A673 (cell line): Measurements from ENCODE around the gene TELO2. TPM values are rescaled to one million over a fixed set of nuclear protein-coding genes. Genes with fewer than 3 reads are reported as not detected.

Experiments
- BruUV-seq: library from RNA; stranded (reverse); fragments of 400-500 nt; replicated peaks from 2 replicates; lab custom pipeline; 2021; lab: Mats Ljungman, UMichigan
- CTCF ChIA-PET: fragments of 300-600 bp; sonication (Branson Sonifier 250); formaldehyde crosslinking; loops from one replicate; lab custom pipeline; 2022; ENCODE audit warnings: antibody characterized with exemption; lab: Charles Lee
- POLR2A ChIA-PET: fragments of 300-600 bp; sonication (Branson Sonifier 250); formaldehyde crosslinking; loops from one replicate; lab custom pipeline; 2022; ENCODE audit warnings: antibody characterized with exemption; ENCODE audit not compliant: low non-redundant PET; lab: Charles Lee
- DNase-seq: peaks from one replicate; pipeline ENCODE4 v3.0.0-alpha.2; 2015; ENCODE audit warnings: low spot score
- H3K27ac ChIP-seq: fragments of 200-600 bp; sonication (generic); 2 replicates; pipeline ENCODE4 v1.5.1; 2016; ENCODE audit warnings: mixed run types, low read depth, mild to moderate bottlenecking, mixed read lengths, antibody characterized with exemption, low read length; ENCODE audit not compliant: poor library complexity, severe bottlenecking
- H3K27me3 ChIP-seq: fragments of 200-600 bp; sonication (generic); replicated peaks from 2 replicates; pipeline ENCODE4 v1.6.1; 2017; ENCODE audit warnings: mixed run types, low read depth, mild to moderate bottlenecking, mixed read lengths, antibody characterized with exemption, low read length; ENCODE audit not compliant: insufficient read depth, poor library complexity
- H3K36me3 ChIP-seq: fragments of 200-600 bp; sonication (generic); 2 replicates; pipeline ENCODE4 v1.6.1; 2016; ENCODE audit warnings: mixed run types, mild to moderate bottlenecking, mixed read lengths, antibody characterized with exemption, low read length; ENCODE audit not compliant: insufficient read depth, poor library complexity, severe bottlenecking
- H3K4me1 ChIP-seq: fragments of 200-600 bp; sonication (generic); 2 replicates; pipeline ENCODE4 v1.6.1; 2017; ENCODE audit warnings: mixed run types, mild to moderate bottlenecking, mixed read lengths, antibody characterized with exemption, low read length; ENCODE audit not compliant: insufficient read depth, poor library complexity, severe bottlenecking
- H3K4me3 ChIP-seq: fragments of 200-600 bp; sonication (generic); 2 replicates; pipeline ENCODE4 v1.5.1; 2016; ENCODE audit warnings: low read depth, mixed run types, mild to moderate bottlenecking, mixed read lengths, low read length; ENCODE audit not compliant: poor library complexity, severe bottlenecking
- H3K9me3 ChIP-seq: fragments of 200-600 bp; sonication (generic); 2 replicates; pipeline ENCODE4 v1.6.1; 2016; ENCODE audit warnings: mixed run types, low read depth, mild to moderate bottlenecking, mixed read lengths, antibody characterized with exemption, low read length; ENCODE audit not compliant: poor library complexity, severe bottlenecking
- EZH2 ChIP-seq: fragments of 200-600 bp; sonication (generic); IDR thresholded peaks from 2 replicates; pipeline ENCODE4 v1.6.1; 2017; ENCODE audit warnings: borderline replicate concordance, low read depth, mild to moderate bottlenecking, mixed read lengths, antibody characterized with exemption, low read length; ENCODE audit not compliant: poor library complexity, severe bottlenecking
- intact Hi-C: fragments of 100-400 bp; cut with micrococcal nuclease; formaldehyde crosslinking; loops from one replicate; pipeline ENCODE4 v1.10.0; 2022; ENCODE audit not compliant: unreplicated experiment
- total RNA-seq: library from RNA; stranded (reverse); gene quantifications from 2 replicates; pipeline ENCODE4 v1.2.3, GENCODE V29; 2021
- TF ChIP-seq, protein P1 (sequence below): fragments of 300-800, 200-600 bp; sonication (generic); conservative IDR thresholded peaks from 2 replicates; pipeline ENCODE4 v1.5.1; 2017; ENCODE audit warnings: low read depth, mild to moderate bottlenecking, antibody characterized with exemption, low read length, moderate library complexity, mixed read lengths

Gene TELO2
- total RNA-seq, 1 experiment from 2014 or later = 67.0 TPM

DNA sequence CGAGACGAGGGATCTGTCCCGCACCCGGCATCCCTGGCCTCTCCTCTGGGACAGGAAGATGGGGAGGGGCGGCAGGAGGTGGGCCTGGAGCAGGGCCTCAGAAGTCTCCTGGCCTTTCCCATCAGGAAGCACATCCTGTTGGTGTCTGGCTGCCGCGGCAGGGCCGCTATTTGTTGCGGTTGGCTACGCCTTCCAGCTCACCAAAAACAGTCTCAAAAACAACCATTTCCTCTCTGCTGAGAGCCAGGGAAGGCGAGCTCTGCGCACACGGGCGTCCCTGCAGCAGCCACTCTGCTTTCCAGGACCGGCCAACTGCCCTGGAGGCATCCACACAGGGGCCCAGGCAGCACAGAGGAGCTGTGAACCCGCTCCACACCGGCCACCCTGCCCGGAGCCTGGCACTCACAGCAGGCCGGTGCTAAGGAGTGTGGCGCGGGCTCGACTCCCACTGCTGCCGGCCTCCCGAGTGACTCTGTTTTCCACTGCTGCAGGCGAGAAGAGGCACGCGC is 40.3 kb downstream of the TELO2 start, which contains the start of gene TMEM204:
TSS of gene TMEM204 (plus strand) at position 224 of the 509 bp plus-strand sequence. CDS start 610 bp downstream, outside the sequence.
- ChIA-PET POLR2A (no interaction called here), CTCF (no interaction called here)
- TF ChIP-seq, protein P1, sequence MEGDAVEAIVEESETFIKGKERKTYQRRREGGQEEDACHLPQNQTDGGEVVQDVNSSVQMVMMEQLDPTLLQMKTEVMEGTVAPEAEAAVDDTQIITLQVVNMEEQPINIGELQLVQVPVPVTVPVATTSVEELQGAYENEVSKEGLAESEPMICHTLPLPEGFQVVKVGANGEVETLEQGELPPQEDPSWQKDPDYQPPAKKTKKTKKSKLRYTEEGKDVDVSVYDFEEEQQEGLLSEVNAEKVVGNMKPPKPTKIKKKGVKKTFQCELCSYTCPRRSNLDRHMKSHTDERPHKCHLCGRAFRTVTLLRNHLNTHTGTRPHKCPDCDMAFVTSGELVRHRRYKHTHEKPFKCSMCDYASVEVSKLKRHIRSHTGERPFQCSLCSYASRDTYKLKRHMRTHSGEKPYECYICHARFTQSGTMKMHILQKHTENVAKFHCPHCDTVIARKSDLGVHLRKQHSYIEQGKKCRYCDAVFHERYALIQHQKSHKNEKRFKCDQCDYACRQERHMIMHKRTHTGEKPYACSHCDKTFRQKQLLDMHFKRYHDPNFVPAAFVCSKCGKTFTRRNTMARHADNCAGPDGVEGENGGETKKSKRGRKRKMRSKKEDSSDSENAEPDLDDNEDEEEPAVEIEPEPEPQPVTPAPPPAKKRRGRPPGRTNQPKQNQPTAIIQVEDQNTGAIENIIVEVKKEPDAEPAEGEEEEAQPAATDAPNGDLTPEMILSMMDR = no peak
- no peak for TF ChIP-seq EZH2
- DNase-seq = no peak
- no peaks in the 10 kb centered on the region for H3K27me3 ChIP-seq
- no peaks in the 10 kb centered on the region for H3K36me3 ChIP-seq
- no peaks in the 10 kb centered on the region for H3K9me3 ChIP-seq
- intact Hi-C loops = no loop called here
- no peak within 1 kb of the TSS for H3K4me3 ChIP-seq
- no peaks in the 10 kb centered on the region for H3K4me1 ChIP-seq
- H3K27ac ChIP-seq = no peak within 1 kb of the TSS
- BruUV-seq = no TSS peak

DNA sequence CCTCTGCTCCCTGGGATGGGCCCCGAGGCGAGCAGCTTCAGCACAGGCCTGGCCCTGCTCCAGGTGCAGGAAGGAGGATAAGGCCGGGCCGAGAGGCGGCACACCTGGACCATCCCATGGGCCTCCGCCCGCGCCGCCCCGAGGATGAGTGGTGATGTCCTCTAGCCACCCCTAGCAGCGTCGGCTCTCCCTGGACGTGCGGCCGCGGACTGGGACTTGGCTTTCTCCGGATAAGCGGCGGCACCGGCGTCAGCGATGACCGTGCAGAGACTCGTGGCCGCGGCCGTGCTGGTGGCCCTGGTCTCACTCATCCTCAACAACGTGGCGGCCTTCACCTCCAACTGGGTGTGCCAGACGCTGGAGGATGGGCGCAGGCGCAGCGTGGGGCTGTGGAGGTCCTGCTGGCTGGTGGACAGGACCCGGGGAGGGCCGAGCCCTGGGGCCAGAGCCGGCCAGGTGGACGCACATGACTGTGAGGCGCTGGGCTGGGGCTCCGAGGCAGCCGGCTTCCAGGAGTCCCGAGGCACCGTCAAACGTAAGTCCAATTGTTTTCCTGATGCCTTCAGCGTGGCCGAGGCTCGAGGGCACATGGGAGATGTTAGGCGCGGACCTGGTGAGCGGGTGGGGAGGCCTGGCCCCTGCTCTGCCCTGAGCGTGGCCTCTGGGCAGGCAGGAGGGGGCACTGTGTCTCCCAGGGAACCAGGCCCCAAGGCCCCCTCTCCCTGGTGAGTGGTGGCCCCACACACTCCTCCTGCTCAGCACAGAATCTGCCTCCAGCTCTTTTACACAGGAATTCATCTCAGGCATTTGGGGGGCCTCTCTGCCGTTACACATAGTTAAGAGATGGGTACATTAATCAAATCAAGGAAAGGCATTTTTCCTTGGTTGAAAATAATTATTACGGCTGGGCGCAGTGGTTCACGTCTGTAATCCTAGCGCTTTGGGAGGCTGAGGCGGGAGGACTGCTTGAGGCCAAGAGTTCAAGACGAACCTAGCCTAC is 41.2 kb downstream of the TELO2 start:
- intact Hi-C loops = no loop called here
- no TSS peak for BruUV-seq
- TF ChIP-seq, protein P1 = no peak
- no peak for TF ChIP-seq EZH2
- POLR2A ChIA-PET = no interaction called here
- no peak for DNase-seq
- CTCF ChIA-PET = no interaction called here
- H3K27me3 ChIP-seq = no peaks in the 10 kb centered on the region
- no peak overlapping the region for H3K4me3 ChIP-seq
- H3K36me3 ChIP-seq = no peaks in the 10 kb centered on the region
- H3K4me1 ChIP-seq = no peaks in the 10 kb centered on the region
- H3K27ac ChIP-seq = no peak overlapping the region
- H3K9me3 ChIP-seq = no peaks in the 10 kb centered on the region

DNA sequence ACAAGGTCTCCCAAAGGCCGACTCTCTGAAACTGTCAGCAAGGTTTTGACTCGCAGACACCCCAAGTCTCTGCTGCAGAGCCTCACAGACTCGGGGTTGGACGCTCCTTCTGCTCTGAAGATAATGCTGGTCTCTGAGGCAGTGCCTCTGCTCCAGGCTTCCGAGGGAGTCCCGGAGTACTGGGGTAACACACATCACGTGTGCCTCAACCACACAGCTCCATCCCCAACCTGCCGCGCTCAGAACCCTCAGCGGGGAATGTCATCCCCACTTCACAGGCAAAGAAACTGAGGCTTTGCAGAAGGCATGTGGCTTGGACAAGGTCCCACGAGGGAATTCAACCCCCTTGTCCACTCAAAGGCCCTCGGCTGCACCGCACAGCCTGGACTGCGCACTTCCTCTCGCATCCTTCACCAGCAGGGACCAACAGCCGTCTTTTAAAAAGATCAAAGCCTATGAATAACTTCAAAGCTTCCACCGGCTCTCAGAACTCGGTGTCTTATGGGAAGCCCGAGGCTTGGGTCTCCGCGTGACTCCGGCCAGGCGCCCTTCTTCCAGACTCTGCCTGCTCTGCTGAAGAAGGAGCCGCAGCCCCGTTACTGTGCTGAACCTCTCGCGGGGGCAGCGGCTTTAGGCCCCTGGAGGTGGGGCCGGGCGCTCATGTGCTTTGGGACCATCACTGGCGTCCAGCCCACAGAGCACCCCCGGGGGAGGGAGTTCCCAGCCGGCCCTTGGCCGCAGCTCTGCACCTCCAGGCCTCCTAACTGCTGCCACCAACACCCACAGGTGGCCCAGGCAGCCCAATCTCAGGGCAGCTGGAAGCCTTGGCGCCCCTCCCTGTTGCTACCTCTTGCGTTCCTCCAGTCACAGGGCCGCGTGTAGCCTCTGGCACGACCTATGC is 42.5 kb downstream of the TELO2 start:
- intact Hi-C loops = no loop called here
- ChIA-PET CTCF (no interaction called here), POLR2A (no interaction called here)
- BruUV-seq = no TSS peak
- Histone ChIP-seq H3K4me3 (no peak overlapping the region), H3K9me3 (no peaks in the 10 kb centered on the region), H3K36me3 (no peaks in the 10 kb centered on the region), H3K27me3 (no peaks in the 10 kb centered on the region), H3K4me1 (no peaks in the 10 kb centered on the region), H3K27ac (no peak overlapping the region)
- no peak for DNase-seq
- TF ChIP-seq, protein P1 = no peak
- no peak for TF ChIP-seq EZH2
